K562 (cell line): ENCODE measurements around the gene TRPM4. TPM values are rescaled to one million over a fixed set of nuclear protein-coding genes. Genes with fewer than 3 reads are reported as not detected.

ENCODE experiments used
- ARID2 ChIP-seq: fragments of 450-650 bp; IDR thresholded peaks from 2 replicates; pipeline ENCODE4 v1.6.1; 2017; ENCODE audit warnings: antibody characterized with exemption, mild to moderate bottlenecking
- ARNT ChIP-seq, 2 experiments: fragments of 450-650 bp; IDR thresholded peaks; 2 replicates each; pipeline ENCODE4 v1.6.1; 2016; ENCODE audit warnings: mild to moderate bottlenecking in 1 of 2
- BCL6 ChIP-seq: fragments of 250-450 bp; sonication (Bioruptor Pico); IDR thresholded peaks from 2 replicates; pipeline ENCODE4 v1.4.0; 2020
- CCAR2 ChIP-seq: fragments of 200-400 bp; formaldehyde crosslinking; IDR thresholded peaks from 2 replicates; pipeline ENCODE4 v1.6.1; 2017; ENCODE audit warnings: mild to moderate bottlenecking, low read depth, low read length
- CREB5 ChIP-seq: fragments of 250-450 bp; sonication (Bioruptor Pico); IDR thresholded peaks from 2 replicates; pipeline ENCODE4 v1.5.0; 2020; ENCODE audit warnings: mild to moderate bottlenecking
- DACH1 ChIP-seq: fragments of 450-650 bp; IDR thresholded peaks from 2 replicates; pipeline ENCODE4 v1.6.1; 2018; ENCODE audit not compliant: partially characterized antibody
- HSF4 ChIP-seq: fragments of 250-450 bp; sonication (Bioruptor Pico); IDR thresholded peaks from 2 replicates; pipeline ENCODE4 v2.1.2; 2022; ENCODE audit warnings: mild to moderate bottlenecking, moderate library complexity, borderline replicate concordance
- KAT8 ChIP-seq: fragments of 450-650 bp; IDR thresholded peaks from 2 replicates; pipeline ENCODE4 v1.6.1; 2016; ENCODE audit warnings: low read depth, mild to moderate bottlenecking
- MBD1 ChIP-seq: fragments of 250-450 bp; sonication (Bioruptor Pico); IDR thresholded peaks from 2 replicates; pipeline ENCODE4 v1.8.0; 2022; ENCODE audit warnings: inconsistent platforms
- MBD2 ChIP-seq: sonication (generic); IDR thresholded peaks from 2 replicates; pipeline ENCODE4 v1.6.1; 2016; ENCODE audit warnings: low read depth, borderline replicate concordance
- MECOM ChIP-seq: fragments of 250-450 bp; sonication (Bioruptor Pico); IDR thresholded peaks from 2 replicates; pipeline ENCODE4 v1.8.0; 2022; ENCODE audit warnings: inconsistent platforms
- NCOA4 ChIP-seq: fragments of 450-650 bp; IDR thresholded peaks from 2 replicates; pipeline ENCODE4 v1.6.1; 2018; ENCODE audit warnings: mild to moderate bottlenecking; ENCODE audit not compliant: partially characterized antibody
- PATZ1 ChIP-seq: fragments of 250-450 bp; sonication (Bioruptor Pico); IDR thresholded peaks from 2 replicates; pipeline ENCODE4 v1.5.0; 2020; ENCODE audit warnings: mild to moderate bottlenecking, borderline replicate concordance
- POLR3A ChIP-seq: IDR thresholded peaks from 2 replicates; pipeline ENCODE4 v1.6.1; 2011; ENCODE audit warnings: borderline replicate concordance, mild to moderate bottlenecking, moderate library complexity; ENCODE audit not compliant: insufficient read length, insufficient read depth; ENCODE audit errors: extremely low read depth
- RBM39 ChIP-seq: fragments of 200-400 bp; formaldehyde crosslinking; optimal IDR thresholded peaks from 2 replicates; pipeline ENCODE3; 2018; ENCODE audit warnings: low read depth, low read length
- TAF1 ChIP-seq: IDR thresholded peaks from 2 replicates; pipeline ENCODE4 v1.6.1; 2011; ENCODE audit warnings: mild to moderate bottlenecking, low read length, moderate library complexity; ENCODE audit not compliant: insufficient read depth, control insufficient read depth, severe bottlenecking; ENCODE audit errors: extremely low read depth
- THAP7 ChIP-seq: fragments of 250-450 bp; sonication (Bioruptor Pico); IDR thresholded peaks from 2 replicates; pipeline ENCODE4 v1.5.0; 2021
- USF1 ChIP-seq: sonication (generic); formaldehyde crosslinking; IDR thresholded peaks from 2 replicates; pipeline ENCODE4 v1.9.0; 2022; ENCODE audit warnings: mild to moderate bottlenecking, missing genetic modification reagents
- ZKSCAN3 ChIP-seq: fragments of 250-450 bp; sonication (Bioruptor Pico); IDR thresholded peaks from 2 replicates; pipeline ENCODE4 v1.4.0; 2020
- ZNF174 ChIP-seq: fragments of 250-450 bp; sonication (Bioruptor Pico); IDR thresholded peaks from 2 replicates; pipeline ENCODE4 v1.4.0; 2020; ENCODE audit warnings: mild to moderate bottlenecking
- ZNF239 ChIP-seq: fragments of 250-450 bp; sonication (Bioruptor Pico); IDR thresholded peaks from 2 replicates; pipeline ENCODE4 v1.4.0; 2020; ENCODE audit warnings: mild to moderate bottlenecking
- ZNF445 ChIP-seq: fragments of 250-450 bp; sonication (Bioruptor Pico); IDR thresholded peaks from 2 replicates; pipeline ENCODE4 v1.4.0; 2020; ENCODE audit warnings: low read depth, mild to moderate bottlenecking, moderate library complexity
- ZNF780A ChIP-seq: fragments of 250-450 bp; sonication (Bioruptor Pico); IDR thresholded peaks from 2 replicates; pipeline ENCODE4 v1.5.0; 2021; ENCODE audit warnings: mild to moderate bottlenecking
- polyA plus RNA-seq, 8 experiments: library from polyadenylated mRNA; depleted of rRNA in 4 of 8; stranded (reverse) in 5 of 8; unstranded in 3 of 8; fragments of >200 nt; fragmentation: Nextera tagmentation in 2 of 8; fragmentation: Illumina TruSeq in 1 of 8; extraction: Ambion mirVana in 2 of 8; extraction: Trizol in 1 of 8; gene quantifications; 2 replicates each; pipeline versions ENCODE4 v1.2.1 to v1.2.3, GENCODE V29; 2011 to 2014; ENCODE audit warnings: inconsistent platforms in 1 of 8, missing spikeins in 1 of 8
- total RNA-seq, 7 experiments: library from RNA; depleted of rRNA in 6 of 7; stranded (reverse); fragments of >200 nt in 6 of 7; fragmentation: Illumina TruSeq in 2 of 7; extraction: Trizol in 2 of 7; gene quantifications; 2 replicates each; pipeline versions ENCODE4 v1.2.1 to v1.2.3, GENCODE V29; 2011 to 2021; ENCODE audit warnings: low replicate concordance in 1 of 7

Gene TRPM4
- total and polyA plus RNA-seq, 9 of the 15 experiments (the other 6 are each of a cell fraction or from before 2014, with no cell fraction given) = 6.5 to 45.4 (median 15.2) TPM

- TF ChIP-seq NCOA4 (no peak), MBD2 (peak; percentile 89), CCAR2 (no peak), ARNT (IDR thresholded peaks at IDR 0.05) (no peak), MBD1 (no peak), ZKSCAN3 (CRISPR knock-in tag) (no peak), ZNF174 (no peak), ARID2 (no peak), RBM39 (no peak), PATZ1 (no peak), USF1 (CRISPR knock-in tag) (peak; percentile 70), CREB5 (CRISPR knock-in tag) (no peak), KAT8 (no peak), BCL6 (CRISPR knock-in tag) (no peak), TAF1 (peak; percentile 33), MECOM (CRISPR knock-in tag) (no peak), HSF4 (CRISPR knock-in tag) (no peak), DACH1 (no peak), ZNF780A (no peak), POLR3A (no peak), ZNF445 (CRISPR knock-in tag) (no peak), ZNF239 (CRISPR knock-in tag) (no peak), THAP7 (CRISPR knock-in tag) (peak; percentile 69; the same call in 1 of the 2 replicates)
Observed at GRCh38 chr19:49118565-49119410, 38.8 kb upstream of the TRPM4 start, which contains the start of gene C19orf73 (continued).
